C4-2B (cell line): ENCODE results near the gene PBX4.

Experiments
- CTCF ChIP-seq: fragments of 450-650 bp; conservative IDR thresholded peaks from 2 replicates; pipeline ENCODE4 v1.5.1; 2017; ENCODE audit warnings: mild to moderate bottlenecking
- ZFX ChIP-seq: fragments of 450-650 bp; IDR thresholded peaks from 2 replicates; pipeline ENCODE4 v1.6.1; 2017

GRCh38 chr19:19546751-19547162 lies 71.7 kb downstream of the PBX4 start:
- TF ChIP-seq CTCF = no peak
- no peak for TF ChIP-seq ZFX
